ENCODE data around the gene MCM5. TPM values are rescaled to one million over a fixed set of nuclear protein-coding genes. Genes with fewer than 3 reads are reported as not detected.
A peak's percentile ranks its signal among the peaks of the same experiment; 100 is the strongest.

The MCM5 gene
- total and polyA plus RNA-seq, 2 donors from 2014 or later: 10.2 to 26.4 TPM

DNA sequence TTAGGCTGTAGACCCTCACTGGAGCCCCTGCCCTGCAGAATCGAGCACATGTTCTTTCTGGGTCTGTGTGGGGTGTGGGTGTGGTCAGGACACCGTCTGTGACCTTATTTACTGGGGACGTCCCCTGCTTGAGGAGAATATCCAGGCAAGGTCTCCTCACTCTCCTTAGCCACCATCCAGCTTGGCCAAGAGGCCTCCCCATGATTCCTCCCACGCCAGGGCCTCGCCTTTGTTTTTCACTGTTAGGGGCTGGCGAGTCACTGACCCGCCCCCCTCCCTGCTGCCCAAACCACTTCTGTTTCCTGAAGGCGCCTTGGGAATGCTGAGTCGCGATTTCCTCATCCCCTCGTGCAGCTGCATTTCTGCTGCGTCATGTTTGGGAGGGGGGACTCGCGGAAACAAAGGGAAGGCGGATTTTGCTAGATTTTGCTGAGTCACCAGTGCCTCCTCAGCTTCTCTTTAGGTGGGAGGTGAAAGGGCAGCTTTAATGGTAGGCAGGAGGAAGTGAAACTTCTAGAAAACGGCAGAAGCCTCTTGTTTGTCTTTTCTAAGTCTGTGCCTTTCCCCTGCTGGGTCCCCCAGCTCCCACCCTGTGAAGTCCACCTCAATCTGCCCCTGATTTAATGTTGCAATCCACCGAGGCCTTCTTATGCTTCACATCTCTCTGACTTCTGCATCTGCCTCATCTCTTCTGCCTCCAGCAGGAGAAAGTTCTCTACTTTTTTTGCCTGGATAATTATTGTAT is 23.0 kb upstream of the MCM5 start:
- no peak for FAIRE-seq
- intact Hi-C loops (cut with DNase I): no loop called here
- Histone ChIP-seq H3K4me1 (ENCODE audit: control insufficient read depth in 2 of 3, insufficient read depth in 2 of 3, low read depth in 1 of 3, low read length in 3 of 3) (peaks cover 3 to 19% (median 13%) of the 10 kb centered on the region in 3 donors), H3K36me3 (ENCODE audit: control insufficient read depth in 2 of 3, insufficient read depth in 3 of 3, low read length in 3 of 3) (no peaks in the 10 kb centered on the region), H3K9ac (ENCODE audit: low read length in 3 of 3) (peak overlapping the region in 1 of 3 donors; percentile 15), H3K27me3 (ENCODE audit: control insufficient read depth, insufficient read depth, low read length) (no peaks in the 10 kb centered on the region), H3K27ac (ENCODE audit: low read depth in 2 of 2, low read length in 2 of 2) (peak overlapping the region; percentile 15 to 84), H3K9me3 (ENCODE audit: control insufficient read depth in 2 of 3, insufficient read depth in 1 of 3, low read length in 3 of 3) (no peaks in the 10 kb centered on the region), H3K4me3 (ENCODE audit: low read length in 3 of 3) (no peak overlapping the region)
- TF ChIP-seq, protein P1, sequence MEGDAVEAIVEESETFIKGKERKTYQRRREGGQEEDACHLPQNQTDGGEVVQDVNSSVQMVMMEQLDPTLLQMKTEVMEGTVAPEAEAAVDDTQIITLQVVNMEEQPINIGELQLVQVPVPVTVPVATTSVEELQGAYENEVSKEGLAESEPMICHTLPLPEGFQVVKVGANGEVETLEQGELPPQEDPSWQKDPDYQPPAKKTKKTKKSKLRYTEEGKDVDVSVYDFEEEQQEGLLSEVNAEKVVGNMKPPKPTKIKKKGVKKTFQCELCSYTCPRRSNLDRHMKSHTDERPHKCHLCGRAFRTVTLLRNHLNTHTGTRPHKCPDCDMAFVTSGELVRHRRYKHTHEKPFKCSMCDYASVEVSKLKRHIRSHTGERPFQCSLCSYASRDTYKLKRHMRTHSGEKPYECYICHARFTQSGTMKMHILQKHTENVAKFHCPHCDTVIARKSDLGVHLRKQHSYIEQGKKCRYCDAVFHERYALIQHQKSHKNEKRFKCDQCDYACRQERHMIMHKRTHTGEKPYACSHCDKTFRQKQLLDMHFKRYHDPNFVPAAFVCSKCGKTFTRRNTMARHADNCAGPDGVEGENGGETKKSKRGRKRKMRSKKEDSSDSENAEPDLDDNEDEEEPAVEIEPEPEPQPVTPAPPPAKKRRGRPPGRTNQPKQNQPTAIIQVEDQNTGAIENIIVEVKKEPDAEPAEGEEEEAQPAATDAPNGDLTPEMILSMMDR (IDR thresholded peaks at IDR 0.05; ENCODE audit: borderline replicate concordance, extremely low read depth, insufficient read depth): no peak
- DNase-seq: peak; percentile 95 to 98 (median 97)

DNA sequence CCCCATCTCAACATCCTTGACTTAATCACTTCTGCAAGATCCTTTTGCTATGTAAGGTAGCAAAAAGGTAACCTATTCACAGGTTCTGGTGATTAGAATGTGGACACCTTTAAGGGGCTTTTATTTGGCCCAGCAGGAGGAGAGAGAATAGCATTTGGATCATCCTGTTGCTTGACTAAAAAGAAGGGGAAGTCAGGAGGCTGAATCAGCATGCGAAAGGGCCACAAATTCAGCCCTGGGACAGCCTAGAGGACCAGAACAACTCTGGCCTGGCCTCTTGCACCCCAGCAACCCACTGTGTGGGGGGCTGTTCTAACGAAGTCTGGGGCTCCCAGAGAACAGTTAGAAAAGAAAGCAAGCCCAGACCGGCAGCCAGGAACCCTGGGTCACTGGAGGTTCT is 22.2 kb upstream of the MCM5 start:
- intact Hi-C loops (cut with DNase I): no loop called here
- Histone ChIP-seq H3K4me3 (ENCODE audit: low read length in 3 of 3) (no peak overlapping the region), H3K9me3 (ENCODE audit: control insufficient read depth in 2 of 3, insufficient read depth in 1 of 3, low read length in 3 of 3) (no peaks in the 10 kb centered on the region), H3K36me3 (ENCODE audit: control insufficient read depth in 2 of 3, insufficient read depth in 3 of 3, low read length in 3 of 3) (no peaks in the 10 kb centered on the region), H3K27ac (ENCODE audit: low read depth in 2 of 2, low read length in 2 of 2) (peak overlapping the region in 1 of 2 donors; percentile 84), H3K9ac (ENCODE audit: low read length in 3 of 3) (no peak overlapping the region), H3K27me3 (ENCODE audit: control insufficient read depth, insufficient read depth, low read length) (no peaks in the 10 kb centered on the region), H3K4me1 (ENCODE audit: control insufficient read depth in 2 of 3, insufficient read depth in 2 of 3, low read depth in 1 of 3, low read length in 3 of 3) (peaks cover 3 to 16% (median 10%) of the 10 kb centered on the region in 3 donors)
- TF ChIP-seq, protein P1 (IDR thresholded peaks at IDR 0.05; ENCODE audit: borderline replicate concordance, extremely low read depth, insufficient read depth): no peak
- no peak for FAIRE-seq
- DNase-seq: no peak

DNA sequence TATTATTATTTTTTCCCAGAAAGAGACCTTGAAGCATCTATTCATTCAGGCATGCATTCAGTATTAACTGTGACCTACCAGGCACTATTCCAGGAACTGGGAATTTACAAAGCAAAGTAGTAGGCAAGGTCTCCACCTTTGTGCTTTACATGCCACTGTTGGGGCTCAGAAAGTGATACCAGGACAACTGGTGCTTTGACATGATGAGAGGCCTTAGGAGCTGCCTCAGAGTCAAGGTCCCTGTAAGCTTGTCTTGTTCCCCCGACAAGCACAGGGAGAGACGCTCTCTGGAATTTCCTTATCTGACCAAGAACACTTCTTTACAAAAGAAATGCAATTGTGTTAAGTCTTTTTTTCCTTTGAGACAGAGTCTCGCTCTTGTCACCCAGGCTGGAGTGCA is 21.3 kb upstream of the MCM5 start:
- H3K9ac ChIP-seq (ENCODE audit: low read length in 3 of 3): no peak overlapping the region
- no peak overlapping the region for H3K4me3 ChIP-seq (ENCODE audit: low read length in 3 of 3)
- H3K27me3 ChIP-seq (ENCODE audit: control insufficient read depth, insufficient read depth, low read length): no peaks in the 10 kb centered on the region
- no peak for DNase-seq
- intact Hi-C loops (cut with DNase I): no loop called here
- peaks cover 0 to 6% (median 0%) of the 10 kb centered on the region in 3 donors for H3K36me3 ChIP-seq (ENCODE audit: control insufficient read depth in 2 of 3, insufficient read depth in 3 of 3, low read length in 3 of 3)
- TF ChIP-seq, protein P1 (IDR thresholded peaks at IDR 0.05; ENCODE audit: borderline replicate concordance, extremely low read depth, insufficient read depth): no peak
- H3K4me1 ChIP-seq (ENCODE audit: control insufficient read depth in 2 of 3, insufficient read depth in 2 of 3, low read depth in 1 of 3, low read length in 3 of 3): peaks cover 3 to 16% (median 10%) of the 10 kb centered on the region in 3 donors
- no peak for FAIRE-seq
- H3K27ac ChIP-seq (ENCODE audit: low read depth in 2 of 2, low read length in 2 of 2): peak overlapping the region; percentile 43 to 84
- H3K9me3 ChIP-seq (ENCODE audit: control insufficient read depth in 2 of 3, insufficient read depth in 1 of 3, low read length in 3 of 3): no peaks in the 10 kb centered on the region

Data from kidney (tissue), 14 donors.